Fibroblast of mammary gland (primary cell): ENCODE results near the gene DYNLT2.

Experiments
- DNase-seq: peaks from one replicate; pipeline ENCODE4 v3.0.0-alpha.2; 2010; ENCODE audit warnings: low read depth
- H3K4me3 ChIP-seq: 2 replicates; pipeline ENCODE4 v1.5.1; 2011; ENCODE audit warnings: low read depth, mild to moderate bottlenecking, low read length, moderate library complexity; ENCODE audit not compliant: control insufficient read depth
- CTCF ChIP-seq: conservative IDR thresholded peaks from 2 replicates; pipeline ENCODE4 v1.5.1; 2011; ENCODE audit warnings: low read depth, low read length, inconsistent platforms; ENCODE audit not compliant: control insufficient read depth, insufficient read depth

Gene DYNLT2

GRCh38 chr6:169751242-169752073, at the start of gene DYNLT2, which contains the start of gene ERMARD:
DYNLT2 (minus strand) TSS chr6:169751572; CDS start chr6:169751458, 114 bp downstream.
ERMARD (plus strand) TSS chr6:169751622; CDS start chr6:169751658, 36 bp downstream.
- H3K4me3 ChIP-seq: peak within 1 kb of the TSS; percentile 92

GRCh38 chr6:169800668-169801395, 49.5 kb upstream of the DYNLT2 start:
- DNase-seq: peak; percentile 42
- no peak for TF ChIP-seq CTCF
- H3K4me3 ChIP-seq: no peak overlapping the region

More at GRCh38 chr6:169751242-169752073, at the start of gene DYNLT2, which contains the start of gene ERMARD:
- DNase-seq: peak; percentile 91
- TF ChIP-seq CTCF: peak; percentile 15

GRCh38 chr6:169800116-169800667, 48.8 kb upstream of the DYNLT2 start:
- DNase-seq: no peak
- H3K4me3 ChIP-seq: no peak overlapping the region
- no peak for TF ChIP-seq CTCF

- no peak for DNase-seq
- TF ChIP-seq CTCF: no peak
- H3K4me3 ChIP-seq: no peak overlapping the region
These were observed 48.1 kb upstream of the DYNLT2 start for GRCh38 chr6:169799474-169799926.

GRCh38 chr6:169798764-169799473, 47.5 kb upstream of the DYNLT2 start:
- no peak for DNase-seq
- TF ChIP-seq CTCF: no peak
- H3K4me3 ChIP-seq: no peak overlapping the region

GRCh38 chr6:169795196-169795595, 43.8 kb upstream of the DYNLT2 start:
- TF ChIP-seq CTCF: no peak
- no peak overlapping the region for H3K4me3 ChIP-seq
- DNase-seq: no peak
